AG04450 (cell line): Measurements from ENCODE around the gene VPS8. TPM values are rescaled to one million over a fixed set of nuclear protein-coding genes. Genes with fewer than 3 reads are reported as not detected.
"Not testable (repeated sequence)": the region's sequence is repeated elsewhere in the genome, so short reads cannot be mapped to it uniquely, and the experiment has no call there.

ENCODE experiments used
- CTCF ChIA-PET: fragments of 300-600, 350-600 bp; formaldehyde crosslinking; extraction: SDS; loops from one replicate; lab custom pipeline; 2022; ENCODE audit warnings: antibody characterized with exemption, inconsistent platforms; lab: Charles Lee
- POLR2A ChIA-PET: fragments of 350-600 bp; formaldehyde crosslinking; extraction: SDS; loops from one replicate; lab custom pipeline; 2021; ENCODE audit warnings: antibody characterized with exemption, inconsistent platforms; lab: Yijun Ruan, JAX
- DNase-seq: peaks from one replicate; pipeline ENCODE4 v3.0.0-alpha.2; 2011; ENCODE audit warnings: low read depth, low spot score
- H3K27ac ChIP-seq: one replicate; pipeline ENCODE4 v1.5.1; 2012; ENCODE audit warnings: low read depth, low read length, control low read depth
- H3K27me3 ChIP-seq: one replicate; pipeline ENCODE4 v1.6.0; 2012; ENCODE audit warnings: low read length; ENCODE audit not compliant: control insufficient read depth, insufficient read depth
- H3K4me3 ChIP-seq: 2 replicates; pipeline ENCODE4 v1.5.1; 2011; ENCODE audit warnings: mild to moderate bottlenecking, low read depth, low read length, control low read depth
- H3K9me3 ChIP-seq: 2 replicates; pipeline ENCODE4 v1.5.1; 2012; ENCODE audit warnings: low read length; ENCODE audit not compliant: control insufficient read depth, insufficient read depth
- polyA plus RNA-seq: library from polyadenylated mRNA; depleted of rRNA; stranded (reverse); fragments of >200 nt; gene quantifications from 2 replicates; pipeline ENCODE4 v1.2.3, GENCODE V29; 2011
- TF ChIP-seq, protein P1 (sequence below): IDR thresholded peaks from 2 replicates; pipeline ENCODE4 v1.5.1; 2011; ENCODE audit warnings: low read depth, low read length, control low read depth, inconsistent platforms

Gene VPS8
- polyA plus RNA-seq, 1 experiment: 40.6 TPM

DNA sequence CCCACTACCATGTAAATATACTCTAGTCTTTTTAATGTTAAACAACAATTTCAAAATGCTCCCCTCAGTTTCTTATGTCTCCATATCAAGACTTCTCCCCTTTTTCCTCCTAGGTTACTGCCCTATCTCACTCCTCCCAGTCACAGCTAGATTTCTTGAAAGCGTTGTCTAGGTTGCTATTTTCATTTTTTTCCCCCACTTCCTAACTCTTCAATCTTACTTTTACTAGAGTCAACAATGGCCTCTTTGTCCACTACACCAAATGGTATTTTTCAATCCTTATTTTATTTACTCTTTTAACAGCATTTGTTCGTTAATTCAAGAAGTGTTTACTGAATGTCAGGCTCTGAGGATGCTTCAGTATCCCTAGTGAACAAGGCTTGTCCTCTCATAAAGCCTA, 84.4 kb downstream of the VPS8 start:
- ChIA-PET POLR2A (no interaction called here), CTCF (no interaction called here)
- H3K27me3 ChIP-seq: no peaks in the 10 kb centered on the region
- TF ChIP-seq, protein P1, sequence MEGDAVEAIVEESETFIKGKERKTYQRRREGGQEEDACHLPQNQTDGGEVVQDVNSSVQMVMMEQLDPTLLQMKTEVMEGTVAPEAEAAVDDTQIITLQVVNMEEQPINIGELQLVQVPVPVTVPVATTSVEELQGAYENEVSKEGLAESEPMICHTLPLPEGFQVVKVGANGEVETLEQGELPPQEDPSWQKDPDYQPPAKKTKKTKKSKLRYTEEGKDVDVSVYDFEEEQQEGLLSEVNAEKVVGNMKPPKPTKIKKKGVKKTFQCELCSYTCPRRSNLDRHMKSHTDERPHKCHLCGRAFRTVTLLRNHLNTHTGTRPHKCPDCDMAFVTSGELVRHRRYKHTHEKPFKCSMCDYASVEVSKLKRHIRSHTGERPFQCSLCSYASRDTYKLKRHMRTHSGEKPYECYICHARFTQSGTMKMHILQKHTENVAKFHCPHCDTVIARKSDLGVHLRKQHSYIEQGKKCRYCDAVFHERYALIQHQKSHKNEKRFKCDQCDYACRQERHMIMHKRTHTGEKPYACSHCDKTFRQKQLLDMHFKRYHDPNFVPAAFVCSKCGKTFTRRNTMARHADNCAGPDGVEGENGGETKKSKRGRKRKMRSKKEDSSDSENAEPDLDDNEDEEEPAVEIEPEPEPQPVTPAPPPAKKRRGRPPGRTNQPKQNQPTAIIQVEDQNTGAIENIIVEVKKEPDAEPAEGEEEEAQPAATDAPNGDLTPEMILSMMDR: no peak
- H3K9me3 ChIP-seq: no peaks in the 10 kb centered on the region
- no peak overlapping the region for H3K4me3 ChIP-seq
- no peak overlapping the region for H3K27ac ChIP-seq
- DNase-seq: no peak

DNA sequence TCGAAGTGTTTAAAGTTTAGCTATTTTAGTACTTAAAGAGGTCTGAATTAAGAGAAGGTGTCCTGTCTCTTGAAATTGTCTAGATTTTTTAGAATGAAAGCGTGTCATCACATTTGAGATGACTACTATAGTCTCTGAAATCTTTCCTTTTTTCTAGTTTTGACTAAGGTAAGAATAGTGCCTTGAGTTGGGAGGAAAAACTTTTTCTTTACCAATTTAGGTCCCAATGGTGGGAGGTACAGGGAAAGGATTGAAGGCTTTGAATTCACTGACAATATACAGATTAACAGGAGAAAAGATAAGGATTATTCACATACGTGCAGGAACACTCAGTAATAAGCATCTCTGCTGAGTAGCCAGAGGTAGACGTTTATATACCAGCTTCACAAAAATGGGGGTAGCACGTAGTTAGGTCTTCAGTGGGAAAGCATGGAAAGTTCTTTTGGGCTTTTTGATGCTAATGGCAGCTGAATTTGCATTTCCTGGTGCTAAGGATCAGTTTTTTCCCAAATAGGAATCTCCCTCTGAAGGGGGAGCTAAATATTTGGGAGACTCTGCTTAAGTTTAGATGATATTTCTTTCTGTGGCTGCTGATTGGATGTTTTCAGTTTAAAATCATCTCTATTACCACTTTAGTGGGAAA, 88.1 kb downstream of the VPS8 start:
- Histone ChIP-seq H3K27me3 (no peaks in the 10 kb centered on the region), H3K27ac (no peak overlapping the region), H3K9me3 (peaks cover 3% of the 10 kb centered on the region; the same call in 1 of the 2 replicates), H3K4me3 (no peak overlapping the region)
- CTCF ChIA-PET: no interaction called here
- no peak for DNase-seq
- POLR2A ChIA-PET: no interaction called here
- TF ChIP-seq, protein P1: no peak

DNA sequence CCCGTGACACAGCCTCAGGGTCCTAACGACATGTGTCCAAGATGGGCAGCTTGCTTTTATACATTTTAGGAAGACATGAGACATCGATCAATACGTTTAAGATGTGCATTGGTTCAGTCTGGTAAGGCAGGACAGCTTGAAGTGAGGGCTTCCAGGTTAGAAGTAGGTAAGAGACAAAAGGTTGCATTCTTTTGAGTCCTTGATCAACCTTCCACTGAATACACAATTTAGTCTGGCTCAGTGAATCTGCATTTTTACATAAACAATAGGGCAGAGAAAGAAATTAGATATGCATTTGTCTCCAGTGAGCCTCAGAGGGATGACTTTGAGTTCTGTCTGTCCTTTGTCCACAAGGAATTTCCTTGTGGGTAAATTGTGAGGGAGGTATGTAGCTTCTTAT, 95.1 kb downstream of the VPS8 start:
- DNase-seq, H3K9me3 ChIP-seq, H3K4me3 ChIP-seq, POLR2A ChIA-PET, CTCF ChIA-PET, H3K27me3 ChIP-seq, H3K27ac ChIP-seq: not testable (repeated sequence)

DNA sequence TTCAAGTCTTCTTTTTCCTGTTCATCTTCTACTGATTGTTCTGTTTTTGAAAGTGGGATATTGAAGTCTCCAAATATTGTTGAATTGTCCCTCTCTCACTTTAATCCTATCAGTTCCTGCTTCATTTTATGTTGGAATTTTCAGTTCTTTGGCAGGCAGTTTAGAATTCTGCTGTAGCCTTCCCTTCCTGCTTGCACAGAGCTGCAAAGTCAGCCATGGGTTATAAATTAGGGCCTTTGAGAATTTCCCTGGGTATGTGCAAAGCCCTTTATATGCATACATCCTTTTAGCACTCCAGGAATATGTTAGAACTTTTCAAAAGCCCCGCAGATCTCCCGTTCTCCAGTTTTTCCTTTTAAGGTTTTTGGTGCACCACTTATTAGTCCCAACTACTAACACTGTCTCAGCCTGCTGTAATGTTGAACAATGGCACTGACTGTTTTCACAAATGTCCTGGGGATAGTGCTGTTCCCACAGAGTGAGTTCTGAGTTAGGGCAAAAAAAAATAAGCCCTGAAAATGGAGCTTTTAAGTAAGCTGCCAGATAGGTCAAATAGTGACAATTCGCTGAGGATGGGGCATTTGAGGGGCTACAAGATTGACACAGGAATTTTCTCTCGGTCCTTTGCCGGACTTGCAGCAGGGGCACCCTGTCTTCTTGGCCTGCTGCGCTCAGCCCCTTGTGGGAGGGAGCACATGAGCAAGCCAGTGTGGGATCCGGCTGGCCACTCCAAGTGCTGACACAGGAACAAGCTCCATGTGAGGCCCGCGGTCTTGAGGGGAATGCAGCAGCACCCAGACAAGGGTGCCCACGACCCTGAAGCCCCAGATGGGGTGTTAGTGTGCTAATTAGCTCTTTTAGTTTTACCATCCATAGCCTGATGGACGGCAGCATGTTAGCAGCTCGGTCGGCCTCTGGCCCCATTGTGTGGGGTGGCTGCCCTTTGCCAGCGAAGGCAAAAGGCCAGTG, 96.0 kb downstream of the VPS8 start:
- Histone ChIP-seq H3K9me3 (peaks cover 3% of the 10 kb centered on the region; the same call in 1 of the 2 replicates), H3K27me3 (no peaks in the 10 kb centered on the region), H3K4me3 (no peak overlapping the region), H3K27ac (no peak overlapping the region)
- POLR2A ChIA-PET: no interaction called here
- CTCF ChIA-PET: no interaction called here
- no peak for DNase-seq
- TF ChIP-seq, protein P1: no peak

DNA sequence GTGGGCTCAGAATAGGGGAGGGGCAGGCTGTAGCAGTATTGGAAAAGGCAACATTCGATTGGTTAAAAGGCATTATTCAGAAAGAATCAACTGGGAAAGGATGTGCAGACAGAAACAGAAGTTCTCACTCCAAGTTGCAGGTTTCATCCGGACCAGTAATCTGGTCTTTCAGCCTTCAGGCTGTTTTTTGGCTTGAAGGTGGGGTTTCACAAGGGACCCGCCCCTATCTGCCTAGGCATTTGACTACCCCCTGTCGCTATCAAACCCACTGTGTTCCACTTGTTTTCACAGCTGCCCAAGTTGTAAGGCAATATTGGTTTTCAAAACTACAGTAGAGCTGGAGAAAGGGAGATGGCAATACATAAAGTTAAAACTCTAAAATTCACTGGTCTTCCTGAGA, 96.9 kb downstream of the VPS8 start:
- peaks cover 3% of the 10 kb centered on the region; the same call in 1 of the 2 replicates for H3K9me3 ChIP-seq
- H3K27ac ChIP-seq: no peak overlapping the region
- DNase-seq: no peak
- TF ChIP-seq, protein P1: no peak
- CTCF ChIA-PET: no interaction called here
- H3K27me3 ChIP-seq: no peaks in the 10 kb centered on the region
- no peak overlapping the region for H3K4me3 ChIP-seq
- POLR2A ChIA-PET: no interaction called here
